Neutrophil (primary cell): Measurements from ENCODE around the gene PCDHGA2.

Experiments
- H3K27ac ChIP-seq: fragments of 200-600 bp; sonication (generic); 2 replicates; pipeline ENCODE4 v1.5.1; 2016; ENCODE audit warnings: mild to moderate bottlenecking, moderate library complexity
- H3K27me3 ChIP-seq: fragments of 200-600 bp; sonication (generic); 2 replicates; pipeline ENCODE4 v1.6.0; 2016; ENCODE audit warnings: mild to moderate bottlenecking
- H3K36me3 ChIP-seq: fragments of 200-600 bp; sonication (generic); 2 replicates; pipeline ENCODE4 v1.5.1; 2017
- H3K4me1 ChIP-seq, 2 experiments: fragments of 200-600 bp in 1 of 2; sonication (generic) in 1 of 2; 1 replicate in 1 of 2; 2 replicates in 1 of 2; pipeline versions ENCODE4 v1.5.1 to v1.6.1; 2013 to 2016; ENCODE audit warnings: low read depth in 1 of 2, low read length in 1 of 2, mild to moderate bottlenecking in 1 of 2, moderate library complexity in 1 of 2; ENCODE audit not compliant: control insufficient read depth in 1 of 2, insufficient read depth in 1 of 2
- H3K4me3 ChIP-seq, 2 experiments: fragments of 200-600 bp in 1 of 2; sonication (generic) in 1 of 2; 1 replicate in 1 of 2; 2 replicates in 1 of 2; pipeline ENCODE4 v1.5.1; 2013 to 2016; ENCODE audit warnings: low read depth in 1 of 2, low read length in 1 of 2, mild to moderate bottlenecking in 1 of 2, moderate library complexity in 1 of 2
- H3K9me3 ChIP-seq: fragments of 200-600 bp; sonication (generic); 2 replicates; pipeline ENCODE4 v1.5.1; 2016
- TF ChIP-seq, protein P1 (sequence below): fragments of 200-600 bp; sonication (generic); IDR thresholded peaks from 2 replicates; pipeline ENCODE4 v1.5.1; 2016; ENCODE audit warnings: antibody characterized with exemption

Gene PCDHGA2

GRCh38 chr5:141355641-141356040 is 17.1 kb downstream of the PCDHGA2 start:
- Histone ChIP-seq H3K4me3 (no peak overlapping the region), H3K27ac (no peak overlapping the region), H3K36me3 (no peaks in the 10 kb centered on the region), H3K27me3 (peaks cover 100% of the 10 kb centered on the region), H3K9me3 (peaks cover 23% of the 10 kb centered on the region), H3K4me1 (no peaks in the 10 kb centered on the region)
- TF ChIP-seq, protein P1, sequence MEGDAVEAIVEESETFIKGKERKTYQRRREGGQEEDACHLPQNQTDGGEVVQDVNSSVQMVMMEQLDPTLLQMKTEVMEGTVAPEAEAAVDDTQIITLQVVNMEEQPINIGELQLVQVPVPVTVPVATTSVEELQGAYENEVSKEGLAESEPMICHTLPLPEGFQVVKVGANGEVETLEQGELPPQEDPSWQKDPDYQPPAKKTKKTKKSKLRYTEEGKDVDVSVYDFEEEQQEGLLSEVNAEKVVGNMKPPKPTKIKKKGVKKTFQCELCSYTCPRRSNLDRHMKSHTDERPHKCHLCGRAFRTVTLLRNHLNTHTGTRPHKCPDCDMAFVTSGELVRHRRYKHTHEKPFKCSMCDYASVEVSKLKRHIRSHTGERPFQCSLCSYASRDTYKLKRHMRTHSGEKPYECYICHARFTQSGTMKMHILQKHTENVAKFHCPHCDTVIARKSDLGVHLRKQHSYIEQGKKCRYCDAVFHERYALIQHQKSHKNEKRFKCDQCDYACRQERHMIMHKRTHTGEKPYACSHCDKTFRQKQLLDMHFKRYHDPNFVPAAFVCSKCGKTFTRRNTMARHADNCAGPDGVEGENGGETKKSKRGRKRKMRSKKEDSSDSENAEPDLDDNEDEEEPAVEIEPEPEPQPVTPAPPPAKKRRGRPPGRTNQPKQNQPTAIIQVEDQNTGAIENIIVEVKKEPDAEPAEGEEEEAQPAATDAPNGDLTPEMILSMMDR = no peak

- no peaks in the 10 kb centered on the region for H3K4me1 ChIP-seq
- peaks cover 26% of the 10 kb centered on the region for H3K9me3 ChIP-seq
- peaks cover 100% of the 10 kb centered on the region for H3K27me3 ChIP-seq
- TF ChIP-seq, protein P1 = no peak
- H3K4me3 ChIP-seq = no peak overlapping the region
- H3K27ac ChIP-seq = no peak overlapping the region
- no peaks in the 10 kb centered on the region for H3K36me3 ChIP-seq
Measured at GRCh38 chr5:141356133-141356532, 17.6 kb downstream of the PCDHGA2 start.

DNA sequence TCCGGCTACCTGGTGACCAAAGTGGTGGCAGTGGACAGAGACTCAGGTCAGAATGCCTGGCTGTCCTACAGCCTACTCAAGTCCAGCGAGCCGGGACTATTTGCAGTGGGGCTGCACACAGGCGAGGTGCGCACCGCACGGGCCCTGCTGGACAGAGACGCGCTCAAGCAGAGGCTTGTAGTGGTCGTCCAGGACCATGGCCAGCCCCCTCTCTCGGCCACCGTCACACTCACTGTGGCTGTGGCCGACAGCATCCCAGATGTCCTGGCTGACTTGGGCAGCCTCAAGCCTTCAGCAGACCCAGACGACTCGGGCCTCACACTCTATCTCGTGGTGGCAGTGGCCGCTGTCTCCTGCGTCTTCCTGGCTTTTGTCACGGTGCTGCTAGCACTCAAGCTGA is 18.4 kb downstream of the PCDHGA2 start:
- H3K27me3 ChIP-seq = peaks cover 100% of the 10 kb centered on the region
- no peaks in the 10 kb centered on the region for H3K4me1 ChIP-seq
- no peak overlapping the region for H3K4me3 ChIP-seq
- H3K9me3 ChIP-seq = peaks cover 25% of the 10 kb centered on the region
- no peaks in the 10 kb centered on the region for H3K36me3 ChIP-seq
- TF ChIP-seq, protein P1 = no peak
- H3K27ac ChIP-seq = no peak overlapping the region

GRCh38 chr5:141359790-141360426 is 21.3 kb downstream of the PCDHGA2 start, which contains the start of gene PCDHGB2:
Gene PCDHGB2, plus strand, starts transcription at chr5:141359994. Its CDS starts 142 bp downstream, at chr5:141360136.
- Histone ChIP-seq H3K9me3 (peaks cover 33% of the 10 kb centered on the region), H3K36me3 (no peaks in the 10 kb centered on the region), H3K27ac (no peak within 1 kb of the TSS), H3K4me1 (no peaks in the 10 kb centered on the region), H3K4me3 (no peak within 1 kb of the TSS), H3K27me3 (peaks cover 100% of the 10 kb centered on the region)
- TF ChIP-seq, protein P1 = no peak

- H3K27me3 ChIP-seq = peaks cover 100% of the 10 kb centered on the region
- no peak overlapping the region for H3K4me3 ChIP-seq
- TF ChIP-seq, protein P1 = no peak
- no peak overlapping the region for H3K27ac ChIP-seq
- no peaks in the 10 kb centered on the region for H3K36me3 ChIP-seq
- no peaks in the 10 kb centered on the region for H3K4me1 ChIP-seq
- H3K9me3 ChIP-seq = peaks cover 41% of the 10 kb centered on the region
Measured at GRCh38 chr5:141360685-141361084, 22.1 kb downstream of the PCDHGA2 start.
